GM21515 (cell line): ENCODE results near the gene PACS1.
A peak's percentile ranks its signal among the peaks of the same experiment; 100 is the strongest.

ENCODE experiments used
- ATAC-seq: cut with Tn5 transposase; IDR thresholded peaks from one replicate; pipeline ENCODE4 v1.9.1; 2021; ENCODE audit not compliant: unreplicated experiment

Gene PACS1

GRCh38 chr11:66048547-66049323 is 21.3 kb upstream of the PACS1 start, which contains the start of gene GAL3ST3:
GAL3ST3 (minus strand) TSS chr11:66049161; CDS start chr11:66045415, 3,746 bp downstream.
- ATAC-seq = no peak

- ATAC-seq = no peak
These were observed 19.4 kb upstream of the PACS1 start for GRCh38 chr11:66050581-66051231.

GRCh38 chr11:66051371-66051765 is 18.7 kb upstream of the PACS1 start:
- no peak for ATAC-seq

GRCh38 chr11:66051766-66052663 is 18.1 kb upstream of the PACS1 start, which contains the start of gene SF3B2:
SF3B2 (plus strand) TSS chr11:66052364; CDS start chr11:66052385, 21 bp downstream.
- peak; percentile 92 for ATAC-seq

GRCh38 chr11:66052664-66052982 is 17.4 kb upstream of the PACS1 start:
- ATAC-seq = no peak

- no peak for ATAC-seq
These were observed 15.1 kb upstream of the PACS1 start for GRCh38 chr11:66055021-66055420.

- no peak for ATAC-seq
These were observed 13.6 kb upstream of the PACS1 start for GRCh38 chr11:66056501-66056900.

- no peak for ATAC-seq
These were observed 9.9 kb upstream of the PACS1 start for GRCh38 chr11:66059966-66060680.

GRCh38 chr11:66061268-66061667 is 8.8 kb upstream of the PACS1 start:
- no peak for ATAC-seq

- no peak for ATAC-seq
These were observed 7.7 kb upstream of the PACS1 start for GRCh38 chr11:66062408-66062807.

- ATAC-seq = no peak
These were observed 6.2 kb upstream of the PACS1 start for GRCh38 chr11:66063900-66064299.

GRCh38 chr11:66064571-66064970 is 5.5 kb upstream of the PACS1 start:
- ATAC-seq = no peak

GRCh38 chr11:66066751-66067150 is 3.3 kb upstream of the PACS1 start:
- ATAC-seq = no peak

- no peak for ATAC-seq
These were observed 2.4 kb upstream of the PACS1 start for GRCh38 chr11:66067640-66068039.

GRCh38 chr11:66068154-66068821 is 1.8 kb upstream of the PACS1 start:
- no peak for ATAC-seq

- peak; percentile 18 for ATAC-seq
These were observed 953 bp upstream of the PACS1 start for GRCh38 chr11:66068923-66069714.

GRCh38 chr11:66070604-66071380 is 720 bp downstream of the PACS1 start:
- peak; percentile 10 for ATAC-seq

- no peak for ATAC-seq
These were observed 1.3 kb downstream of the PACS1 start for GRCh38 chr11:66071381-66071801.

GRCh38 chr11:66072081-66072480 is 2.0 kb downstream of the PACS1 start:
- no peak for ATAC-seq
